Measurements from ENCODE around the gene NUDT22.

Gene NUDT22, protein sequence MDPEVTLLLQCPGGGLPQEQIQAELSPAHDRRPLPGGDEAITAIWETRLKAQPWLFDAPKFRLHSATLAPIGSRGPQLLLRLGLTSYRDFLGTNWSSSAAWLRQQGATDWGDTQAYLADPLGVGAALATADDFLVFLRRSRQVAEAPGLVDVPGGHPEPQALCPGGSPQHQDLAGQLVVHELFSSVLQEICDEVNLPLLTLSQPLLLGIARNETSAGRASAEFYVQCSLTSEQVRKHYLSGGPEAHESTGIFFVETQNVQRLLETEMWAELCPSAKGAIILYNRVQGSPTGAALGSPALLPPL
- long read RNA-seq, donor 1, transcript NUDT22-201 (6 exons, 1,094 nt): major isoform, 12 of 53 reads
- long read RNA-seq, donor 1, partial matches to known transcripts: 32 of 53 reads
- long read RNA-seq, donor 1, other reads (novel, unspliced or antisense): 5 of 53 reads
- long read RNA-seq, donor 2, partial matches to known transcripts: 5 of 31 reads
- long read RNA-seq, donor 2, other reads (novel, unspliced or antisense): 14 of 31 reads
- long read RNA-seq, donor 3, partial matches to known transcripts: 0 of 4 reads
- long read RNA-seq, donor 3, other reads (novel, unspliced or antisense): 0 of 4 reads
- long read RNA-seq, donor 4, transcript NUDT22-201 (6 exons, 1,094 nt): major isoform, 7 of 78 reads
- long read RNA-seq, donor 4, partial matches to known transcripts: 42 of 78 reads
- long read RNA-seq, donor 4, other reads (novel, unspliced or antisense): 26 of 78 reads
- long read RNA-seq, donor 5, transcript NUDT22-201 (6 exons, 1,094 nt): major isoform, 6 of 27 reads
- long read RNA-seq, donor 5, partial matches to known transcripts: 19 of 27 reads
- long read RNA-seq, donor 5, other reads (novel, unspliced or antisense): 0 of 27 reads
- long read RNA-seq, donor 6, transcript NUDT22-201 (6 exons, 1,094 nt): major isoform, 6 of 75 reads
- long read RNA-seq, donor 6, partial matches to known transcripts: 51 of 75 reads
- long read RNA-seq, donor 6, other reads (novel, unspliced or antisense): 16 of 75 reads
- long read RNA-seq, donor 7, transcript NUDT22-201 (6 exons, 1,094 nt): major isoform, 14 of 27 reads
- long read RNA-seq, donor 7, partial matches to known transcripts: 6 of 27 reads
- long read RNA-seq, donor 7, other reads (novel, unspliced or antisense): 0 of 27 reads
- long read RNA-seq, donor 8, transcript NUDT22-201 (6 exons, 1,094 nt): major isoform, 5 of 10 reads
- long read RNA-seq, donor 8, partial matches to known transcripts: 0 of 10 reads
- long read RNA-seq, donor 8, other reads (novel, unspliced or antisense): 0 of 10 reads

DNA sequence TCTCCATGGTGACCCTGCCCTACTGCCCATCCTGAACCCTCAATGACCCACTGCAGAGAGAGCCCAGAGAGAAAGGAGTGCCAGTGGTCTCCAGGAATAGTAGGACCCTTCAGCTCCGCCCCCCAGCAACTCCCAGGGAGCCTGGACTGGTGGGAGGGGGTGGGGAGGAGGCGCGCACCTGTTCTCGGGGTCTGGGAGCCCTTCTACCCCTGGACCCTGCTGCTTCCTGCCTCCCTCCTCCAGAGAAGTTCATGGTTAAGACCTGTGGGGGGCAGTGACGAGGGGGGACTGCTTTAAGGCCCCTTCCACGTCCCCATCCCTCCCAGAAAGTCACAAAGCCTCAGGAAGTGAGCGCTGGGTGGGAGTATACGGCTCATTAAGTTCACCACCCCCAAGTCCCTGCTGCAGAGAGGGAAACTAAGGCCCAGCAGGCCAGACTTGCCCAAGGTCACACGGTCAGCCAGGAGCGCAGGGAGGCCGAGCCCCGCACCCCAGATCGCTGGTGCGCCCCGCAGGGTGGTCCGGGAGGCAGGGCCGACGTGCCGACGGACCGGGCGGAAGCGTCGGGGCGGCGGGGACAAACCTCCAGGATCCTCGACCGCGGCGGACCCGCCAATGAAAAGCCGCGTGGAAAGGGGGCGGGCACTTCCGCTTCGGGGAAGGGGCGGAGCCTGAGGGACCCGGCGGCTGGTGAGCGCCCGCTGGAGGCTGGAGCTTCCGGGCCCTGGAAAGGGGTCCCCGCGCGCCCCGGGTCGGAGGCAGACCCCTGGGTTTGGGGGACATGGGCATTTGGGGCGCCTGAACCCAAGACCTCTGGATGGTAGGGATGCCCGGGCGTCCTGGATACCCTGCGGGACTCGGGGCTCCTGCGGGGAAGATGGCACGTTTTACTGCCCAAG lies at the start of gene NUDT22, which contains the start of gene TRPT1:
Gene NUDT22 (plus strand): TSS at position 667 of the 899 bp plus-strand sequence. CDS start 379 bp downstream, outside the sequence.
Gene TRPT1 (minus strand): TSS at position 579 of the 899 bp plus-strand sequence. CDS start 326 bp downstream, at position 253.
- DNase-seq: peak; percentile 92

DNA sequence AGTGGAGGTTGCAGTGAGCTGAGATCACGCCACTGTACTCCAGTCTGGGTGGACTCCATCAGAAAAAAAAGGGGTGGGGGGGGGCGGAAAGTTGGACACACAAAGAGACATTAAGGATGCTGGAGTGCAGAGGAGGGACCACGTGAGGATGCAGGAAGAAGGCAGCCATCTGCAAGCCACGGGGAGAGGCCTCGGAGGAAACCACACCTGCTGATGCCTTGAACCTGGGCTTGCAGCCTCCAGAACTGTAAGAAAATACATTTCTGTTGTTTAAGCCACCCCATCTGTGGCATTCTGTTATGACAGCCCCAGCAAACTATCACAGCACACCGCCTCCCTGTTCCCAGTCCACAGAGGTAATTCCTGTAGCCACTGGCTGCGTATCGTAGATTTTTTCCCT lies 49.3 kb upstream of the NUDT22 start:
- no peak for DNase-seq

DNA sequence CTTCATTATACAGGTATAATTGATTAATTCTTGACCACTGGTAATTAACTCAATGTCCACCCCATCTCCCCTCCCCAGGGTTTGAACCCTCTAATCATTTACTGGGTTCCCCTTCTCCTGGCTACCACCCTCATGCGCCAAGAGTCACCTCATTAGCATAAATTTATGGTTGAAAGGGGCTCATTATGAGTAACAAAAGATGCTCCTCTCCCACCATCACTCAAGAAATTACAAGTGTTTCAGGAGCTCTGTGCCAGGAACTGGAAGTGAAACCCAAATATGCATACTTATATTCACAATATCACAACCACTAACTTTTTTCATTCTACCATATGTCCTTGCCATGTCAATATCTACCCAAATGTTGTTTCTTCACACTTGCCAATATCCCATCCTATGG lies 47.9 kb upstream of the NUDT22 start:
- DNase-seq: no peak

DNA sequence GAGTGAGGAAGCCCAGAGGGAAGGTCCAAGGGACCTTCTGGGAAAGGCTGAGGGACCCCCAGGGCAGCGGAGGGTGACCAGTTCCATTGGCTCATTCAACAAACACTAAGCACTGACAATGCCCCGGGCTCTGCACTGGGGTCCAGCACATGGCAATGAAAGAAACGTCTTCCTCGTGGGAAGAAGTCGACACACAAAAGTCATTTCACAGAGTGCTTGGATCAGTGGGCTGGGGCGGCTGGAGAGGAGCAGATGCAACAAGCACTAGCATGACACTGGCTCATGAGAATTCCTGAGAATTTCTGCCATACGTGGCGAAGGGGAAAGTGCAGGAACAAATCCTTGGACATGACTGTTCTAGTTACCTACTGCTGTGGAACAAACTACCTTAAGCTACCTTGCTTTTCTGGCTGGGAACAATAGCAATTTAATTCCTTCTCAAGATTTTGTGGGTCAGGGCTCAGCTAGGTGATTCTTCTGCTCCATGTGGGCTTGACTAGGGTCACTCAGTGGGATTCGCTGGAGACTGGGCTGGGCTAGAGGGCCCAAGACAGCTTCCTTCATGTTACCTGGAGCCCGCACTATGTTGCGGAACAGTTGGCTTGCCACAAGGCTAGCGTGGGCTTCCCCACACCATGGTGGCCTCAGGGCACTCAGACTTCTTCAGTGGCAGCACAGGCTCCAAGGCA lies 47.0 kb upstream of the NUDT22 start:
- DNase-seq: no peak

DNA sequence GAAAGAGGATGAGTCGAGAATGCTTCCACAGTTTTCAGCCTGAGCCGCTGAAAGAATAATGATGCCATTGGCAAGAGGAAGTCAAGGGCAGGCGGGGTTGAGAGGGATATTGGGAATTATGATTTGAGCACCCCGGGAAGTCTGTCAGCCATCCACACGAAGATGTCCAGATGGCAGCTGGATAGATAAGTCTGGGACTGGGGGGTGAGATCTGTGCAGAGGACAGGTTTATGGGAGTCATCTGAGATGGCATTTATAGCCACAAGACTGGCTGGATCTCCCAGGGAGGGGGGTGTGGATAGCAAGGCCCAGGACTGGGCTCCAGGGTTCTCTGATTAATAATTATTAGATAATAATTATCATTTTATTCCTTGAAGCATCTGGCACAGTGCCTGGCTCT lies 45.2 kb upstream of the NUDT22 start:
- no peak for DNase-seq

DNA sequence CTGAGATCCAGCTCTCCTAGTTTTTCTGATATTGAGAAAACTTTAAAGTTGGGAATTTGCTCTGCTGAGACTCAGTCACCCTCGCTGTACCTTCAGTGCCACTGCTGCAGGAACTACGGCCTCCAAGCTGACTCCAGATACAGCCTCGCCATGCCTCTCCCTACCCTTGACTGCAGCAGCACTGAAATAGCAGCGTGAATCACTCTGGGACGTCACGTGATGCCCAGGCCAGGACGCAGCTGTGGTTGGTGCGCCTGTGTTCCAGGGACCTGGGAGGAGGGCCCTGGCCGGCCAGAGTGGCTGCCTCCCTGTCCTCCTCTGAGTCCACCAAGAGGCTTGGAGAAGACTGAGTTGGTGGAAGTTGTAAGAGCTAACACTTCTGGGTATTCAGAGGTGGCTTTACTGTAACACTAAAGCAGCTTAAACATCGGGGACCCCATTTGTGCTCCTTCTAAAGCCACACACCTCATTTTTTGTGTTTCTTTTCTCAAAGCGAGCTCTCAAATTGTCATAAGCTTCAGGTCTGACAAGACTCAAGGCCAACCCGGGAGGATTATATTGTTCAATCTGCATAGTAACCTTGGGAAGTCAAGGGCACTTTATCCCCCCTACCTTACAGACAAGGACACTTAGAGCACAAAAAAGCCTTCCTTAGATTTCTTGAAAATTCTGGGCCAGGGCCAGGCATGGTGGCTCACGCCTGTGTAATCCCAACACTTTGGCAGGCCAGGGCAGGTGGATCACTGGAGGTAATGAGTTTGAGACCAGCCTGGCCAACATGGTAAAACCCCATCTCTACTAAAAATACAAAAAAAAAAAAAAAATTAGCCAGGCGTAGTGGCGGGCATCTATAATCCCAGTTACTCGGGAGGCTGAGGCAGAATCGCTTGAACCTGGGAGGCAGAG lies 44.3 kb upstream of the NUDT22 start:
- peak; percentile 54 for DNase-seq

DNA sequence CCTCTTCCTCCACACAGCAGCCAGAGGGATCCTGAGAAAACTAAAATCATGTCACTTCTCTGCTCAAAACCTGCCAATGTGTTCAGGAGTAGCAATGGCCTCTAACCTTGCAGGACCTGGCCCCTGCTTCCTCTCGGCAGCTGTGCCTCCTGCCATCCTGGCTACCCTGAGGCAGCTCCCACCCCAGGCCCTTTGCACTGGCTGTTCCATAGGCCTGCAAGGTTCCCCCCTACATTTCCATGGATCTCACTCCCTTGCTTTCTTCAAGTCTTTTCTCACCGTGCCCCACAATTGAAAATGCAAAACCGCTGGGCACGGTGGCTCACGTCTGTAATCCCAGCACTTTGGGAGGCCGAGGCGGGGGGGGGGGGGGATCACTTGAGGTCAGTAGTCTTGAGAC lies 42.2 kb upstream of the NUDT22 start:
- no peak for DNase-seq

DNA sequence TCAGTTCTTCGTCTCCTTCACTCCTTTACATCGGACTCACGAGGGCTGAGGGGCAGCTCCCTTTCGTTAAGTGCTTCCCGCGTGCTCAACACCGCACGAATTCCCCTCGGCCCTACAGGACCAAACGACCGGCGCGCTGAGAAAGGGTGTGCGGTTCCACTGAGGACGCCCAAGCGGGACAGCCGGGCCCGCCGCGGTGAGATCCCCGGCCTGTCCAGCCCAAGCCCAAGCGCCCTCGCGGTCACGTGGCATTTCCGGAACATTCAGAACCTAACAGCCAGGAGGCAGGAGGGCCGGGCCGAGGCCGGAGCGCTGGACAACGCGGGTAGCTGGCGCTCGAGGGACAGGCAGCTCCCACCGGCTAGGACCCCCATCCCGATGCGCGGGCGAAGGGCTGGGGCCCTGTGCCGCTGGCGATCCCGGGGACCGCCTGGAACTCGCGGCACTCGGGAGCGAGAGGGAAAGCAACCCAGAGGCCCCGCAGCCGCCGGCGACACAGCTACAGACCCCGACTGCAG lies 40.8 kb upstream of the NUDT22 start:
- DNase-seq: peak; percentile 99

DNA sequence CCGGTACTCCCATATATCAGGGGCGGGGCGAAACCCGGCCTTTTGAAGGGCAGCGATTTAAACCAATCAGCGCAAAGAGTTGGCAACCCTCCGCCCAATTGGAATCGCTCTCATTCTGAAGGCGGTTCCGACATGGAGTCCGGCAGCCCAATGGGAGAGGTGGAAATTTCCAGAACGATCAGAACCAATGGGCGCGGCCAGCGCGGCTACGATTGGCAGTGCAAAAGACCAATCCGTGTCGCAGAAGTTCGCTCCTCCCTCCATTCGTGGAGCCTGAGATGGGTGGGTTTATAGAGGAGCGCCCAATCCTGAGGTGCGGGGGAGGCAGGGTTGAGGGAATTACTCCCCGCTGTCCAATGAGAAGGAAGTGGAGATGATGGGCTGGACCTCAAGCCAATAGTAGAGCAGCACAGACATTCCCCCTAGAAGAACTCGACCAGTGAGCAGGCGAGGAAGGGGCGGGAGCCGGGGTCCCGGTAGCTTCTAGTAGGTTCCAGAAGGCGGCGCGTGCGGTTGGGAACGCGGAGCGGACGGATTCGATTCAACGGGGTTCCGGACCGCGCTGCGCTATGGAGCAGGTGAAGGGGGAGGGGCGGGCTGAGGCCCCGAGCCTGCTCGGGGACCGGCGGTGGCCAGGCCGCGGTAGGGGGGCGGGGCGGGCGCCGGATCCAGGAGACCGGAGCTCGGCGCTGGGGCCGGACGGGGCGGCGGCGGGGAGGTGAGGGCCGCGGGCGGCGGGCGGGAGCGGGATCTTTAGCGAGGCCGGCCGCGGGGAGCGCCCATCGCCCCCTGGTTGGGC lies 40.2 kb upstream of the NUDT22 start, which contains the start of gene STIP1:
Gene STIP1 (plus strand): TSS at position 479 of the 799 bp plus-strand sequence. CDS start 91 bp downstream, at position 570.
- no peak for DNase-seq

DNA sequence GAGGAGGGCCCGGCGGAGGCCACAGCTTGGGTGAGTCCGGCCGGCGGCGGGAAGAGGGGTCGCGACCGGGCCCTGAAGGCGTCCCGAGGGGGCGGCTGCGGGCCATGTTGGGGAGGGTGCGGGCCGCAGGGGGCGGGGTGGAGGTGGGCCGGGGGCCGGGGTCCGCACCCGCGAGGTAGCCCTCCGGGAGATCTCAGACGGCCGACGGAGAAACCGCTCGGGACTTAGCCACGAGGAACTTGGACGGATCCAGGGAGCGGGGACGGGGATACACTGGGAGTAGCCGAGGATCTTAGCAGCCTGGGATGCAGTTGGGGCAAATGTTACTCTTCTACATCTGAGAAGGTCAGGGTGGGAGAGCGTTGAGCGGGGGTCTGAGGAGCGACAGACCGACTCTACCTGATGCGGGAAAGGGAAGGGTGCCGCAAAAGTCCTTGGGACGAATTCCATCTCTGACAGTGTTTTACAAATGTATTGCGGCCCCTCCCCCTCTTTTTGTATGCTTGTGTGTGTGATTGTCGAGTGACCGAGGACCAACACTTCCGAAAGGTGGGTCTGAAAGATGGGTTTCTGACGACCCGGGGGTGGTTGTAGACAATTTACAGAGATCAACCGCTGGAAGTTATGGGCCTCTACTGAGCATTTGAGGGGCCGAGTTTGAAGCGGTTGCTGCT lies 39.4 kb upstream of the NUDT22 start:
- peak; percentile 50 for DNase-seq

DNA sequence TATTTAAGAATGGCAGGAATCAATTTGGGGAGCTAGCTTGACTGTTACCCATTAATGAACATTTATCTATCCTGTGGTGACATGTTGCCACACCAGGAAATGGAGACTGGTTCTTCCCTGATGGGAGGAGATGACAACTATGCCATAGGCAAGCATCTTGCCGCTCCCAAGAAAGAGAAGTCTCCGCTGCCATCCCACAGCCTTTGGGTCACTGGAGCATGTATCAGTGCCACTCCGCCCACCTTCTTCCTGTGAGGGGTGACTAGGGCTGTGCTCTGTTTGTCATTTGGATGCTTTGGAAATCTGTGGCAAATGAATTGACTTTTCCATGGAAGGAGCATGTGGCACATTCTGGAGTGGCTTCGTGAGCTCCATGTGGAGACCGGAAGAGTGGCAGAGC lies 33.6 kb upstream of the NUDT22 start:
- DNase-seq: no peak

DNA sequence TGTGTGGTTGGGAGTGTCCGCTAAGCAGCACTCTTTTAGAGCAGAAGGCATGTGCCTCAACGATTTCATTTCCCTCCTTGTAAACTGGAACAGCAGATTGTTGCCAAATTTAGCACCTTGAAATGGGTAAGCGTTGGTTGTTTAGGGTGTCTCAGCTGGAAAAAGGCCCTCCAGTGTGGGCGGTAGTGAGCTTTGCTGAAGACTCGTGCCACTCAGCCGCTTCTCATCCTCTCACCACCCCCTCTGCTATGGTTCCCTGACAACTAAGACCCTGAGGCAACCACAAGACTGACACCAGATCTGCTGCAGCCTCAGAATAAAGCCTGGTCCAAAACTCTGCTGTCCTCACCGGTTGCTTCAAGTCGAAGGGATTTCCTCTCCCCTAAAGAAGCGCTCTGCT lies 29.4 kb upstream of the NUDT22 start:
- no peak for DNase-seq

DNA sequence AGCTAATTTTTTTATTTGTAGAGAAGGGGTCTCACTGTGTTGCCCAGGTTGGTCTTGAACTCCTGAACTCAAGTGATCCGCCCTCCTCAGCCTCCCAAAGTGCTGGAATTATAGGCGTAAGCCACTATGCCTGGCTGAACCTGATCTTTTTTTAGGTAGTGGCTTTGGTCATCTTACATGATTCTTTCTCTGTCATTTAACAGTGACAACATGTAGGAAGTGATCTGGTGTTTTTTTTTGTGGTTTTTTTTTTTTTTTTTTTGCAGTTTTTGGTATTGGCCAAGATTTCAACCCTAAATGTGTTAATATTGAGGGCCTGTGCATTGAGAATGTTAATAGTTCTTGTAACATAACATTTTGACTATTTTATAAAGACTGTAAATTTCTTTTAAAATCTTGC lies 27.6 kb upstream of the NUDT22 start:
- no peak for DNase-seq

DNA sequence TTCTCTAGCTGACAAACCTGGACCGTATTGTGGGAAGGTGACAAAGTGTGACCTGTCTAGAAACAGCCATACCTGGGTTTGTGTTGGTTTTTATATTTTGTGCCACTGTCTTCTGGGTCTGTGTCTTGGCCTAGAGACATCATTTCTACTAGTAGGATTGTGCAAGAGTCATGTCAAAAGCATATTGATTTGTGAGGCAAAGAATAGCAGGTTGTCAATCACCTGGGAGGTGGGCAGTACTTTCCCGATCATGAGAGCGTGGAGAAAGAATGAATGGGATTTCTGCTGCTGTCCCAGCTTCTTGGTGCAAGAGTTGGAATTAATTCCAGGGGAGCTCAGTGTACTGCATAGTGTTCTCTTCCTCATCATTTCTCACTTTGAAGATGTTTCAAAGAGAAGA lies 24.5 kb upstream of the NUDT22 start:
- DNase-seq: no peak

DNA sequence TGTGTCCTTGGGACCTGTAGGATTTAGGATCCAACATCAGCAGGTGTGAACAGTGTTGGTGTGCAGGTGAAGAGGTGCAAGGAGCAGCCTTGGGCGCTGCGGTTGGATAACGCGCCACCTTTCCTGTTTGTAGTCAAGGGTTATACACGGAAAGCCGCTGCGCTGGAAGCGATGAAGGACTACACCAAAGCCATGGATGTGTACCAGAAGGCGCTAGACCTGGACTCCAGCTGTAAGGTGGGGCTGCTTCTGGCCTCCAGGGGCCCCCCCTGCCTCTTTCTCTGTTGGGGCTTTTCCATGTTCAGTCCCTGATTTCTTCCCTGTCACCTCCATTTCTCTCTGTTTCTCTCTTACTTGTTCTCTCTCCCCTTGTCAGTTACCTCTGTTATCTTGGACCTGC lies 23.1 kb upstream of the NUDT22 start:
- no peak for DNase-seq

DNA sequence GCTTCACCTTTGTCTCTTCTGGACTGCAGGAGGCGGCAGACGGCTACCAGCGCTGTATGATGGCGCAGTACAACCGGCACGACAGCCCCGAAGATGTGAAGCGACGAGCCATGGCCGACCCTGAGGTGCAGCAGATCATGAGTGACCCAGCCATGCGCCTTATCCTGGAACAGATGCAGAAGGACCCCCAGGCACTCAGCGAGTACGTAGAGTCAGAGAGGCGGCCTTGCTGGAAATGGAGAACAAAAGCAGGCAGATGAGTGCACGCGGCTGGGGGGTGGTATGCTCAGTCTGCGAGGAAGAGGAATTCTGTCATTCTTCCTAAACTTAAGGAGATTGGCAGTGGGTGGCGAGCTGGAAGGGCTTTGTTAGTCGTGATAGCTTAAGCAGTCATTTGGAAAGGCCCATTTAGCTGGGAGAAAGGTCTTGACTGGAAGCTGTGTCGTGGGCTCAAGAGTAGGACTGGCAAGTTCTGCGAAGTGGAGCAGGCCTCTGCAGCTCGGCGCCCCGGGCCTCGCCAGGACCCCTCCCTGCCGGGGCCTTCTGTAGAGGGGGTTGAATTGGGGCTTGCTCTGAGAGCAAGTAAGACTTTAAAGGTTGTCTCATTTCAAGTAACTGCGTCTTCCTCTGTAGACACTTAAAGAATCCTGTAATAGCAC lies 22.5 kb upstream of the NUDT22 start:
- no peak for DNase-seq

DNA sequence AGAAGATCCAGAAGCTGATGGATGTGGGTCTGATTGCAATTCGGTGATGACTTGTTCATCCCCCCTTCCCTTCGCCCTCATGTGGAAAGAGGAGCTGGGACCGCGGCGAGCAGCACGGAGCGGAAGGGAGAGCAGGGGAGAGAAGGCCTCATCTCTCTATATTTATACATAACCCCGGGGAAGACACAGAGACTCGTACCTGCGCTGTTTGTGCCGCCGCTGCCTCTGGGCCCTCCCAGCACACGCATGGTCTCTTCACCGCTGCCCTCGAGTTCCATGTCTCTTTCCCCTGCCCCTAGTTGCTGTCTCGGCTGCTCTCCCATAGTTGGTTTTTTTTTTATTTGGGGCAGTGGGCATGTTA lies 22.0 kb upstream of the NUDT22 start:
- DNase-seq: no peak
